GM23248 (cell line): ENCODE data around the gene ST6GAL2. TPM values are rescaled to one million over a fixed set of nuclear protein-coding genes. Genes with fewer than 3 reads are reported as not detected.

Experiments
- DNase-seq: peaks from one replicate; pipeline ENCODE4 v3.0.0-alpha.2; 2015
- H2AFZ ChIP-seq: fragments of 200-600 bp; sonication (generic); 2 replicates; pipeline ENCODE4 v1.6.1; 2016; ENCODE audit warnings: antibody characterized with exemption
- H3F3A ChIP-seq: fragments of 200-600 bp; sonication (generic); 2 replicates; pipeline ENCODE4 v1.6.1; 2016; ENCODE audit warnings: mild to moderate bottlenecking, antibody characterized with exemption, mixed run types; ENCODE audit not compliant: insufficient read depth
- H3K27ac ChIP-seq: fragments of 200-600 bp; sonication (generic); 2 replicates; pipeline ENCODE4 v1.5.1; 2016; ENCODE audit warnings: mild to moderate bottlenecking
- H3K27me3 ChIP-seq: fragments of 200-600 bp; sonication (generic); replicated peaks from 2 replicates; pipeline ENCODE4 v1.6.1; 2016; ENCODE audit warnings: mild to moderate bottlenecking; ENCODE audit not compliant: insufficient read depth
- H3K36me3 ChIP-seq: fragments of 200-600 bp; sonication (generic); 2 replicates; pipeline ENCODE4 v1.6.1; 2016; ENCODE audit warnings: low read depth, mild to moderate bottlenecking
- H3K4me1 ChIP-seq: fragments of 200-600 bp; sonication (generic); 2 replicates; pipeline ENCODE4 v1.6.1; 2016; ENCODE audit warnings: mild to moderate bottlenecking; ENCODE audit not compliant: insufficient read depth
- H3K4me2 ChIP-seq: fragments of 200-600 bp; sonication (generic); one replicate; pipeline ENCODE4 v1.6.1; 2016; ENCODE audit warnings: mild to moderate bottlenecking; ENCODE audit not compliant: unreplicated experiment
- H3K4me3 ChIP-seq: fragments of 200-600 bp; sonication (generic); 2 replicates; pipeline ENCODE4 v1.5.1; 2016; ENCODE audit warnings: mild to moderate bottlenecking
- H3K79me2 ChIP-seq: fragments of 200-600 bp; sonication (generic); 2 replicates; pipeline ENCODE4 v1.6.1; 2016; ENCODE audit warnings: mild to moderate bottlenecking; ENCODE audit not compliant: insufficient read depth
- H3K9ac ChIP-seq: fragments of 200-600 bp; sonication (generic); 2 replicates; pipeline ENCODE4 v1.6.1; 2016; ENCODE audit warnings: mild to moderate bottlenecking
- H3K9me2 ChIP-seq: fragments of 200-600 bp; sonication (generic); 2 replicates; pipeline ENCODE4 v1.6.1; 2016; ENCODE audit warnings: mixed run types, mild to moderate bottlenecking, moderate library complexity; ENCODE audit not compliant: insufficient read depth
- H3K9me3 ChIP-seq: fragments of 200-600 bp; sonication (generic); one replicate; pipeline ENCODE4 v1.6.1; 2017; ENCODE audit warnings: low read depth
- H4K20me1 ChIP-seq: fragments of 200-600 bp; sonication (generic); 2 replicates; pipeline ENCODE4 v1.6.0; 2016; ENCODE audit not compliant: insufficient read depth
- EZH2 ChIP-seq: fragments of 200-600 bp; sonication (generic); IDR thresholded peaks from 2 replicates; pipeline ENCODE4 v1.6.1; 2018; ENCODE audit warnings: antibody characterized with exemption, mild to moderate bottlenecking; ENCODE audit not compliant: insufficient read depth, poor library complexity, severe bottlenecking
- EZH2phosphoT487 ChIP-seq: fragments of 200-600 bp; sonication (generic); IDR thresholded peaks from 2 replicates; pipeline ENCODE4 v1.6.1; 2018; ENCODE audit warnings: antibody characterized with exemption, moderate library complexity, mild to moderate bottlenecking, low read depth; ENCODE audit not compliant: insufficient read depth
- WGBS, 2 experiments: methylation state at CpG; one replicate each; pipeline ENCODE4 v1.1.6; 2015 to 2017; ENCODE audit warnings: low lambda C conversion rate in 2 of 2, low coverage in 1 of 2; ENCODE audit errors: missing lambda C conversion rate in 2 of 2; 5-methylcytosine and 5-hydroxymethylcytosine counted together
- in situ Hi-C: fragments of 300-500 bp; cut with MboI; formaldehyde crosslinking; loops from 2 replicates; pipeline ENCODE4 v1.15.0; 2020
- polyA plus RNA-seq: library from polyadenylated mRNA; unstranded; fragments of >200 nt; fragmentation: Nextera tagmentation; extraction: Ambion mirVana; gene quantifications from 2 replicates; pipeline ENCODE4 v1.2.1, GENCODE V29; 2016
- total RNA-seq: library from RNA; depleted of rRNA; stranded (reverse); fragments of >200 nt; shearing (Covaris generic); gene quantifications from 2 replicates; pipeline ENCODE4 v1.2.3, GENCODE V29; 2014

The ST6GAL2 gene
- total and polyA plus RNA-seq, 2 experiments from 2014 or later: not detected

- Histone ChIP-seq H3K9me2 (no peaks in the 10 kb centered on the region), H3K27ac (no peak overlapping the region), H3K9ac (no peak overlapping the region), H3K36me3 (no peaks in the 10 kb centered on the region), H3K79me2 (no peaks in the 10 kb centered on the region), H3K4me1 (no peaks in the 10 kb centered on the region), H4K20me1 (no peaks in the 10 kb centered on the region), H2AFZ (no peak overlapping the region), H3F3A (no peaks in the 10 kb centered on the region), H3K4me3 (no peak overlapping the region), H3K9me3 (no peaks in the 10 kb centered on the region), H3K27me3 (peaks cover 34% of the 10 kb centered on the region), H3K4me2 (no peak overlapping the region)
- in situ Hi-C loops: no loop called here
- TF ChIP-seq EZH2phosphoT487: no peak
- no peak for TF ChIP-seq EZH2
- DNase-seq: no peak
- WGBS, 2 experiments: 46 to 60% methylated on average over 2 of the region's 2 CpGs
Observed at GRCh38 chr2:106892048-106892447, 6.1 kb upstream of the ST6GAL2 start.

- in situ Hi-C loops: no loop called here
- Histone ChIP-seq H3F3A (no peaks in the 10 kb centered on the region), H3K4me3 (no peak overlapping the region), H3K36me3 (no peaks in the 10 kb centered on the region), H3K9me3 (no peaks in the 10 kb centered on the region), H3K79me2 (no peaks in the 10 kb centered on the region), H3K9me2 (no peaks in the 10 kb centered on the region), H3K4me1 (no peaks in the 10 kb centered on the region), H3K9ac (no peak overlapping the region), H4K20me1 (no peaks in the 10 kb centered on the region), H2AFZ (no peak overlapping the region), H3K4me2 (no peak overlapping the region), H3K27ac (no peak overlapping the region), H3K27me3 (peaks cover 45% of the 10 kb centered on the region)
- no peak for DNase-seq
- WGBS, 2 experiments: 35 to 42% methylated on average over 5 of the region's 5 CpGs
- TF ChIP-seq EZH2: no peak
- no peak for TF ChIP-seq EZH2phosphoT487
Observed at GRCh38 chr2:106890606-106891005, 4.6 kb upstream of the ST6GAL2 start.

DNA sequence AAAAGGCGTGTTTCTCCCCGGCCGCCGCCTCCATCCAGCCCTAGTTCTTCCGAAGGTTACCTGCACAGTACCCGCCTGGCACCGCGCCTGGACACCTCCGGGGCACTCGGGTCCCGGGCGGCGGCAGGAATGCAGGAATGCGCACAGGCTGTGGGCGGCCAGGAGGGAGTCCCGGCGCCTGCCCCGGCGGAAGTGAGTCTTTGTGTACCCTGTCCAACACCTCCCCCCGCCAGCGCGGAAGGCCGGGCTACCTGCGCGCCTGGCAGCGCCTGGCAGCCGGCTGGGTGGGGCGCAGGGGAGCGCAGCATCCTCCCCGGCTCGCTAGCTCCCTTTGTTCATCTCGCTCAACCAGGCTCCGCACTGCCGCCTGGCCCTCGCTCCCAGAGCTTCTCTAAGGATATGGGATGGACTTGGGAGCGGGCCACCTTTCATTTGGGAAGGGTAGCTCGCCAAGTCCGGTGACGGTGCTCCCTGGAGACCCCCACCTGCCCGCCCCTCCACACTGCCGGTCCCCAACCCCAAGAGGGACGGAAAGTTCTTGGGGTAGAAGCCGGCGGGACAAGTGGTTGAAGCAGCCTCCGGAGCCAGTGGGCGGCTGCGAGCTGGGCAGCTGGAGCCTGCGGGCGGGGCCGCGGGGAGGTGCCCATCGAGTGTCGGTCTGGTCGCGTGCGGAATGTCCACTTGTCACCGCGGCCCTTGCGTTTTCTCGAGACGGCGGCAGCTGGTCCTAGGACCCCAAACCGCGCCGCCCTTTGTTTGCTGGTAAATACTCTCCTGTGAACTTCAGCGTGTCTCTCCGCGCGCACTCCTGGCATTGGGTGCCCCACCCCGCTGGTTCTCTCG is 1.2 kb upstream of the ST6GAL2 start:
- no peak for TF ChIP-seq EZH2
- TF ChIP-seq EZH2phosphoT487: no peak
- peak overlapping the region; percentile 64 for H2AFZ ChIP-seq

DNA sequence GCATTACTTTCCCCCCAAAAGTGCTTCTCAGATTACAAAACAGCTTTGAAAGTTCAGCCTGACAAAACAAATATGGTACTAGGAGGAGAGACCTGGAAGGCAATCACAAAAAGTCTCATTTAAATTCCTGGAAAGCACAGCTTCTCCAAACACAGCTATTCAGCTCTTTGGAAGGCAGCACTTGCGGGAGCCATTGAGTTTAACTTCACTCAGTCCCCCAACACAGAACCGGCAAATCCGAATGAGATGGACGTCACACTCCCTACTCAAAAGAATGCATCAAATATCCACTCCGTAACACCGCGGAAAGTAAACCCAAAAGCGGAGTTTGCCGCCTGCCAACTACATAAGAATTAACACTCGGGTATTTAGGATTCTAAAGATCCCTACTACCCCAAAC is 638 bp downstream of the ST6GAL2 start:
- in situ Hi-C loops: no loop called here

More for the DNA sequence above, 1.2 kb upstream of the ST6GAL2 start:
- H3K4me1 ChIP-seq: no peaks in the 10 kb centered on the region
- DNase-seq: peak; percentile 29
- no peaks in the 10 kb centered on the region for H4K20me1 ChIP-seq
- H3K9me2 ChIP-seq: no peaks in the 10 kb centered on the region
- no peaks in the 10 kb centered on the region for H3K79me2 ChIP-seq
- peak overlapping the region; percentile 49 for H3K4me2 ChIP-seq
- no peaks in the 10 kb centered on the region for H3K9me3 ChIP-seq
- no peak overlapping the region for H3K9ac ChIP-seq
- H3K27me3 ChIP-seq: peaks cover 66% of the 10 kb centered on the region
- WGBS, 2 experiments: 3 to 4% methylated on average over 57 to 69 of the region's 71 CpGs
- no peaks in the 10 kb centered on the region for H3F3A ChIP-seq
- no peaks in the 10 kb centered on the region for H3K36me3 ChIP-seq
- no peak overlapping the region for H3K27ac ChIP-seq
- H3K4me3 ChIP-seq: peak overlapping the region; percentile 59
- in situ Hi-C loops: no loop called here

More for the DNA sequence above, 638 bp downstream of the ST6GAL2 start:
- Histone ChIP-seq H3K4me3 (no peak overlapping the region), H3K27ac (no peak overlapping the region), H3F3A (no peaks in the 10 kb centered on the region), H3K4me1 (no peaks in the 10 kb centered on the region), H3K9me3 (no peaks in the 10 kb centered on the region), H3K36me3 (no peaks in the 10 kb centered on the region), H3K9ac (no peak overlapping the region), H3K4me2 (peak overlapping the region; percentile 49), H4K20me1 (no peaks in the 10 kb centered on the region), H3K9me2 (no peaks in the 10 kb centered on the region), H3K79me2 (no peaks in the 10 kb centered on the region), H2AFZ (no peak overlapping the region), H3K27me3 (peaks cover 60% of the 10 kb centered on the region)
- 0 out of 2 replicates have a peak, but pooled peaks have one; percentile 36 for TF ChIP-seq EZH2phosphoT487
- TF ChIP-seq EZH2: peak; percentile 61
- 2 to 3% methylated on average over 10 of the region's 10 CpGs for whole genome bisulfite sequencing, 2 experiments
- DNase-seq: peak; percentile 10
